GM21367 (cell line): ENCODE data around the gene SEC22A.

Experiments used
- ATAC-seq: cut with Tn5 transposase; IDR thresholded peaks from one replicate; pipeline ENCODE4 v1.9.1; 2021; ENCODE audit not compliant: unreplicated experiment

Gene SEC22A

GRCh38 chr3:123286308-123287023 is 84.7 kb downstream of the SEC22A start:
- ATAC-seq: no peak

GRCh38 chr3:123287051-123287961 is 85.6 kb downstream of the SEC22A start:
- ATAC-seq: no peak

GRCh38 chr3:123287962-123288302 is 86.2 kb downstream of the SEC22A start:
- no peak for ATAC-seq

- no peak for ATAC-seq
Observed at GRCh38 chr3:123289391-123290106, 87.8 kb downstream of the SEC22A start.

GRCh38 chr3:123290107-123290930 is 88.6 kb downstream of the SEC22A start:
- no peak for ATAC-seq

GRCh38 chr3:123290962-123291361 is 89.2 kb downstream of the SEC22A start:
- ATAC-seq: no peak

GRCh38 chr3:123291404-123291803 is 89.7 kb downstream of the SEC22A start:
- ATAC-seq: no peak

- ATAC-seq: no peak
Observed at GRCh38 chr3:123292321-123293310, 90.9 kb downstream of the SEC22A start.

- no peak for ATAC-seq
Observed at GRCh38 chr3:123294296-123294938, 92.7 kb downstream of the SEC22A start.

GRCh38 chr3:123295171-123295900 is 93.6 kb downstream of the SEC22A start:
- no peak for ATAC-seq

- no peak for ATAC-seq
Observed at GRCh38 chr3:123295901-123296250, 94.1 kb downstream of the SEC22A start.

- ATAC-seq: no peak
Observed at GRCh38 chr3:123296261-123296660, 94.5 kb downstream of the SEC22A start.

- no peak for ATAC-seq
Observed at GRCh38 chr3:123296836-123297626, 95.3 kb downstream of the SEC22A start.

- no peak for ATAC-seq
Observed at GRCh38 chr3:123297627-123297899, 95.8 kb downstream of the SEC22A start.

- ATAC-seq: no peak
Observed at GRCh38 chr3:123298903-123299302, 97.2 kb downstream of the SEC22A start.

- no peak for ATAC-seq
Observed at GRCh38 chr3:123299581-123299980, 97.8 kb downstream of the SEC22A start.

GRCh38 chr3:123300056-123300455 is 98.3 kb downstream of the SEC22A start:
- no peak for ATAC-seq

- no peak for ATAC-seq
Observed at GRCh38 chr3:123300583-123300982, 98.8 kb downstream of the SEC22A start.
